Adrenal gland (tissue), 12 donors: ENCODE data around the gene TJP2. TPM values are rescaled to one million over a fixed set of nuclear protein-coding genes. Genes with fewer than 3 reads are reported as not detected.
"Not testable (repeated sequence)": the region's sequence is repeated elsewhere in the genome, so short reads cannot be mapped to it uniquely, and the experiment has no call there.

ENCODE experiments used
- DNase-seq, 7 donors: peaks; one replicate each; pipeline ENCODE4 v3.0.0-alpha.2; 2019 to 2020
- H3K27ac ChIP-seq, 5 donors: fragments of 200-600 bp; sonication (generic) in 4 of 5; 1 replicate in 3 of 5; 2 replicates in 2 of 5; pipeline versions ENCODE4 v1.5.1 to v1.8.0; 2016 to 2020; ENCODE audit warnings: mild to moderate bottlenecking in 1 of 5
- H3K27me3 ChIP-seq: fragments of 200-600 bp; 2 replicates; pipeline ENCODE4 v1.8.0; 2021
- H3K36me3 ChIP-seq, 2 donors: fragments of 200-600 bp; replicated peaks in 1 of 2; 1 replicate in 1 of 2; 2 replicates in 1 of 2; pipeline versions ENCODE4 v1.5.1 to v1.8.0; 2018 to 2022
- H3K4me1 ChIP-seq, 2 donors: fragments of 200-600 bp; replicated peaks in 1 of 2; 1 replicate in 1 of 2; 2 replicates in 1 of 2; pipeline versions ENCODE4 v1.5.1 to v1.8.0; 2018 to 2021
- H3K4me3 ChIP-seq, 4 donors: fragments of 200-600 bp; sonication (generic) in 3 of 4; one replicate each; pipeline ENCODE4 v1.5.1; 2016 to 2018
- H3K9me3 ChIP-seq, 3 donors: fragments of 200-600 bp; sonication (generic) in 1 of 3; replicated peaks in 1 of 3; 1 replicate in 2 of 3; 2 replicates in 1 of 3; pipeline versions ENCODE4 v1.5.1 to v1.8.0; 2016 to 2021
- CTCF ChIP-seq, 6 experiments: fragments of 450-650 bp in 4 of 6; fragments of 200-600 bp in 2 of 6; sonication (generic) in 1 of 6; IDR thresholded peaks; 1 replicate in 5 of 6; 2 replicates in 1 of 6; pipeline versions ENCODE4 v1.5.1 to v1.8.0; 2016 to 2021; ENCODE audit warnings: antibody characterized with exemption in 6 of 6, mild to moderate bottlenecking in 2 of 6, moderate library complexity in 1 of 6
- POLR2A ChIP-seq, 2 donors: fragments of 450-650 bp; IDR thresholded peaks; one replicate each; pipeline ENCODE4 v1.6.1; 2017; ENCODE audit warnings: antibody characterized with exemption in 2 of 2, mild to moderate bottlenecking in 2 of 2, moderate library complexity in 1 of 2
- WGBS, 4 donors: extraction: QIAGEN DNeasy Blood & Tissue Kit in 2 of 4; methylation state at CpG; one replicate each; pipeline versions ENCODE4 v1.1.5 to v1.1.7; 2013 to 2017; 5-methylcytosine and 5-hydroxymethylcytosine counted together
- intact Hi-C, 2 donors: fragments of 100-400 bp; cut with DNase I; formaldehyde crosslinking; loops; one replicate each; pipeline versions ENCODE4 v1.14.1 to v1.15.0; 2022 to 2023
- polyA plus RNA-seq, 3 donors: library from polyadenylated mRNA; stranded (reverse); fragments of 200-250 nt in 2 of 3; fragments of 350-450 nt in 1 of 3; fragmentation: Illumina TruSeq in 1 of 3; extraction: RNeasy Lipid Tissue Mini Kit (QIAGEN cat#74804) in 1 of 3; gene quantifications; one replicate each; pipeline ENCODE4 v1.2.3, GENCODE V29; 2013 to 2014
- total RNA-seq, 9 donors: library from RNA; depleted of rRNA in 4 of 9; stranded (reverse); fragments of >200 nt in 4 of 9; fragments of 120-200 nt in 1 of 9; fragmentation: NEBNext Ultra II Directional in 1 of 9; extraction: Animal tissue kit (Norgen Biotek cat#: 25700) in 1 of 9; gene quantifications; one replicate each; pipeline versions ENCODE4 v1.1.0 to v1.2.4, GENCODE V29; 2013 to 2023
- donor health status: healthy with polysubstance abuse.
- donor health status: Bipolar disorder and iron deficiency.
- donor health status: DM: yes; HTN: yes; CAD: no.
- donor health status: DM: no; HTN: no; CAD: no.
- donor health status: DM: no; HTN: no; CAD: no.
- donor health status: DM: yes; HTN: yes; CAD: no.

TJP2 gene
- total and polyA plus RNA-seq, 12 donors: 14.5 to 108 (median 30.2) TPM

GRCh38 chr9:69297300-69297980 lies 123.4 kb downstream of the TJP2 start:
- Histone ChIP-seq H3K4me1 (no peaks in the 10 kb centered on the region), H3K27ac (no peak overlapping the region), H3K4me3 (no peak overlapping the region), H3K27me3 (no peaks in the 10 kb centered on the region), H3K9me3 (no peaks in the 10 kb centered on the region), H3K36me3 (no peaks in the 10 kb centered on the region)
- TF ChIP-seq POLR2A (IDR thresholded peaks at IDR 0.05): no peak
- TF ChIP-seq CTCF (IDR thresholded peaks at IDR 0.05): no peak
- intact Hi-C loops: no loop called here
- WGBS, 4 donors: 74 to 91% (median 84%) methylated on average over 11 of the region's 11 CpGs
- DNase-seq: no peak

- intact Hi-C loops: no loop called here
- no peaks in the 10 kb centered on the region for H3K4me1 ChIP-seq
- TF ChIP-seq POLR2A (IDR thresholded peaks at IDR 0.05) (no peak), CTCF (IDR thresholded peaks at IDR 0.05) (no peak)
- H3K4me3 ChIP-seq: no peak overlapping the region
- H3K27ac ChIP-seq: no peak overlapping the region
- 57 to 76% (median 71%) methylated on average over 1 of the region's 1 CpG for WGBS, 4 donors
- H3K36me3 ChIP-seq: no peaks in the 10 kb centered on the region
- no peak for DNase-seq
- no peaks in the 10 kb centered on the region for H3K9me3 ChIP-seq
- no peaks in the 10 kb centered on the region for H3K27me3 ChIP-seq
These were observed 125.2 kb downstream of the TJP2 start for GRCh38 chr9:69299315-69299714.

GRCh38 chr9:69299826-69300225 lies 125.7 kb downstream of the TJP2 start:
- Histone ChIP-seq H3K27me3 (no peaks in the 10 kb centered on the region), H3K9me3 (no peaks in the 10 kb centered on the region), H3K27ac (no peak overlapping the region), H3K36me3 (no peaks in the 10 kb centered on the region), H3K4me3 (no peak overlapping the region), H3K4me1 (no peaks in the 10 kb centered on the region)
- no peak for DNase-seq
- intact Hi-C loops: no loop called here
- 20 to 56% (median 47%) methylated on average over 1 of the region's 1 CpG for WGBS, 4 donors
- TF ChIP-seq POLR2A (IDR thresholded peaks at IDR 0.05) (no peak), CTCF (IDR thresholded peaks at IDR 0.05) (no peak)

GRCh38 chr9:69303331-69303730 lies 129.3 kb downstream of the TJP2 start:
- Histone ChIP-seq H3K4me1 (no peaks in the 10 kb centered on the region), H3K27ac (no peak overlapping the region), H3K9me3 (no peaks in the 10 kb centered on the region), H3K36me3 (no peaks in the 10 kb centered on the region), H3K27me3 (no peaks in the 10 kb centered on the region), H3K4me3 (no peak overlapping the region)
- intact Hi-C loops: no loop called here
- DNase-seq: no peak
- TF ChIP-seq POLR2A (IDR thresholded peaks at IDR 0.05): no peak
- TF ChIP-seq CTCF (IDR thresholded peaks at IDR 0.05): no peak
- WGBS, 4 donors: 88 to 96% (median 92%) methylated on average over 2 of the region's 2 CpGs

- H3K4me1 ChIP-seq, intact Hi-C loops, H3K4me3 ChIP-seq, DNase-seq, H3K9me3 ChIP-seq, H3K27me3 ChIP-seq, H3K36me3 ChIP-seq, H3K27ac ChIP-seq: not testable (repeated sequence)
- WGBS, 4 donors: 68 to 80% (median 73%) methylated on average over 5 of the region's 5 CpGs
These were observed 132.9 kb downstream of the TJP2 start for GRCh38 chr9:69306895-69307445.
